BLaER1 treated with 17β-estradiol and CSF1 and Interleukin-3, amounts not matched to agents 10 nM and 100 nM (cell line): Measurements from ENCODE around the gene CS.
A peak's percentile ranks its signal among the peaks of the same experiment; 100 is the strongest.
"Not testable (repeated sequence)": the region's sequence is repeated elsewhere in the genome, so short reads cannot be mapped to it uniquely, and the experiment has no call there.

Source experiments
- H3K27ac ChIP-seq, 11 experiments: shearing (Covaris generic); formaldehyde crosslinking; 2 replicates each; pipeline ENCODE4 v1.8.1; 2022
- H3K27me3 ChIP-seq, 11 experiments: shearing (Covaris generic); formaldehyde crosslinking; 2 replicates each; pipeline ENCODE4 v1.8.1; 2022
- H3K36me3 ChIP-seq, 11 experiments: shearing (Covaris generic); formaldehyde crosslinking; 2 replicates each; pipeline ENCODE4 v1.8.1; 2022
- H3K4me1 ChIP-seq, 10 experiments: shearing (Covaris generic); formaldehyde crosslinking; 2 replicates each; pipeline ENCODE4 v1.8.1; 2022
- H3K4me2 ChIP-seq, 11 experiments: shearing (Covaris generic); formaldehyde crosslinking; 2 replicates each; pipeline ENCODE4 v1.8.1; 2022
- H3K4me3 ChIP-seq, 10 experiments: shearing (Covaris generic); formaldehyde crosslinking; 2 replicates each; pipeline ENCODE4 v1.8.1; 2022
- H3K9ac ChIP-seq, 11 experiments: shearing (Covaris generic); formaldehyde crosslinking; 2 replicates each; pipeline ENCODE4 v1.8.1; 2022
- H3K9me3 ChIP-seq, 11 experiments: shearing (Covaris generic); formaldehyde crosslinking; replicated peaks in 1 of 11; 2 replicates each; pipeline ENCODE4 v1.8.1; 2022
- H4K20me1 ChIP-seq, 11 experiments: shearing (Covaris generic); formaldehyde crosslinking; 2 replicates each; pipeline ENCODE4 v1.8.1; 2022
- Cebpa-rat ChIP-seq, 11 experiments: shearing (Covaris generic); IDR thresholded peaks; 2 replicates each; pipeline ENCODE4 v1.8.1; 2022

Gene CS

DNA sequence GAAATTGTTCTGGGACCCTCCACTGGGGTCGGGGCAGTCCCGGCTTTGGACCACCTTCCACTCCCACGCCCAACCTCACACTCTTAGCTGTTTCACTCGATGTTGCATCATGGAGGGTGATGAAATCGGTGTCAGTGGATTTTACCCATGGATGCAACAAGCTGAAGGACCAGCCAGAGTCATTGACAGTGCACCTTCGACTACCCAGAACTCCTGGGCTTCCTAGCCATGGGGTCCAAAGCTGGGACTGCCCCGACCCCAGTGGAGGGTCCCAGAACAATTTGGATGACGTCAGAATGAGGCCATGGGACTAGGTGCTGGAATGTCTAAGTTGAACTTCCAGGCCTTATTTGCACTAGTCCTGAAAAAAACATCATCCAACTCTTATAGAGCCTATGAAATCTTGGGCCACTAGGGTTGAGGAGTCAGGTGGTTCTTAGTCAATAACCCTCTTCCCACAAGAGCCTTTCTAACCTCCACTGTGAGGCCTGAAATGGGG lies 37.7 kb upstream of the CS start:
- Histone ChIP-seq H3K9ac (peak overlapping the region in 2 of 11 experiments; percentile 9 to 13; a peak in 1 of 22 replicates), H3K4me3 (peak overlapping the region in 1 of 10 experiments; percentile 19; a peak in 1 of 20 replicates), H3K4me2 (peak overlapping the region in 9 of 11 experiments; percentile 5 to 95 (median 61); a peak in 13 of 22 replicates), H3K27me3 (no peaks in the 10 kb centered on the region), H3K27ac (peak overlapping the region in 6 of 11 experiments; percentile 11 to 67 (median 51); a peak in 12 of 22 replicates), H3K4me1 (peaks cover 25 to 65% (median 48%) of the 10 kb centered on the region in 10 experiments), H4K20me1 (no peaks in the 10 kb centered on the region), H3K9me3 (no peaks in the 10 kb centered on the region), H3K36me3 (peaks cover 7 to 24% (median 14%) of the 10 kb centered on the region in 11 experiments; a peak in 21 of 22 replicates)
- 0 out of 22 replicates have a peak, but pooled peaks of 1 of the 11 experiments have one; percentile 16 for TF ChIP-seq Cebpa-rat (IDR thresholded peaks at IDR 0.05)

DNA sequence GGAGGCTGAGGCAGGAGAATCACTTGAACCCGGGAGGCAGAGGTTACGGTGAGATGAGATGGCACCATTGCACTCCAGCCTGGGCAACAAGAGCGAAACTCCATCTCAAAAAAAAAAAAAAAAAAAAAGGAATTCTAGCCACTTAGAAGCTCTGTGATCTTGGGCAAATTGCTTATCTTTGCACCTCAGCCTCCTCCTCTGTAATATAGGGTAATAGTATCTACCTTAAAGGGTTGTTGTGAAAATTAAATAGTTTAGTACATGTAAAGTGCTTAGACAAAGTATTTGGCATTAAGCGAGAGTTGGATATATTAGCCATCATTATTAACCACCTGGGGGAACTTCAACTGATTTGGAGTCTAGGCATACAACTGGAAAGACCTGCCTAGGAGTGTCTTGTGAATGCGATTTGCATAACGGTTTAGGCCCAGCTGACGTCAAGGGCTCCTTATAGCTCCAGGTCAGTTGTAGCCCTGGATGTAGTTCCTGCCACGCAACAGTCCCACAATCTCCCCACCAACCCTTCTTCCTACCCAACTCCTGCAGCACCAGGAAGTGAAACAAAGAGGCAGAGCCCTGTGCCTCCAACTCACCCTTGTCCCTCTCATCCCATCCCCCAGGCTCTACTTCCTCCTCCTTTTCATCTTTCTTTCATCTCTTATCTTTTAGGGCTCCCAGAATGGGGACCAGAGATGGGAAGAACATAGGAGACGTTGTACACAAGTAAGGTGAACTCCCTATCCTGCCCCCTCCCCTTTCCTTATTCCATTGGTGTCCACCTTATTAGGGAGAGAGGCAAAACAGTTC lies 36.4 kb upstream of the CS start:
- peak overlapping the region in 9 of 11 experiments; percentile 7 to 95 (median 61); a peak in 18 of 22 replicates for H3K4me2 ChIP-seq

DNA sequence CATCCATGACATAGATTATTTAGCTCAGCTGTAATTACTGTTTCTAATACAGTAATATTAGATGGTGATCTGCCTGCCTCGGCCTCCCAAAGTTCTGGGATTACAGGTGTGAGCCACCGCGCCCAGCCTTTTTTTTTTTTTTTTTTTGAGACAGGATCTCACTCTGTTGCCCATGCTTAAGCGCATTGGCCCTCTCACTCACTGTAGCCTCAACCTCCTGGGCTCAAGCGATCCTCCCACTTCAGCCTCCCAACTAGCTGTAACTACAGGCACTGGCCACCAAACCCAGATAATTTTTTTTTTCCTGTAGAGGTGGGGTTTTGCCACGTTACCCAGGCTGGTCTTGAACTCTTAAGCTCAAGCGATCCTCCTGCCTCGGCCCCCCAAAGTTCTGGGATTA lies 35.4 kb upstream of the CS start:
- peak overlapping the region in 4 of 11 experiments; percentile 76 to 95 (median 86); a peak in 6 of 22 replicates for H3K4me2 ChIP-seq
- H3K4me1 ChIP-seq: peaks cover 31 to 73% (median 54%) of the 10 kb centered on the region in 10 experiments
- peak overlapping the region in 3 of 11 experiments; percentile 8 to 67 (median 41); a peak in 2 of 22 replicates for H3K27ac ChIP-seq
- H4K20me1 ChIP-seq, H3K27me3 ChIP-seq, H3K9me3 ChIP-seq, H3K36me3 ChIP-seq, H3K4me3 ChIP-seq, H3K9ac ChIP-seq: not testable (repeated sequence)

More for the DNA sequence above, 36.4 kb upstream of the CS start:
- Histone ChIP-seq H3K27me3 (no peaks in the 10 kb centered on the region), H4K20me1 (no peaks in the 10 kb centered on the region), H3K27ac (peak overlapping the region in 8 of 11 experiments; percentile 34 to 67 (median 53); a peak in 15 of 22 replicates), H3K4me1 (peaks cover 31 to 73% (median 54%) of the 10 kb centered on the region in 10 experiments), H3K4me3 (no peak overlapping the region), H3K36me3 (peaks cover 0 to 12% (median 5%) of the 10 kb centered on the region in 11 experiments; a peak in 12 of 22 replicates), H3K9ac (peak overlapping the region in 2 of 11 experiments; percentile 7 to 15; a peak in 2 of 22 replicates), H3K9me3 (no peaks in the 10 kb centered on the region)
- no peak for TF ChIP-seq Cebpa-rat (IDR thresholded peaks at IDR 0.05)

DNA sequence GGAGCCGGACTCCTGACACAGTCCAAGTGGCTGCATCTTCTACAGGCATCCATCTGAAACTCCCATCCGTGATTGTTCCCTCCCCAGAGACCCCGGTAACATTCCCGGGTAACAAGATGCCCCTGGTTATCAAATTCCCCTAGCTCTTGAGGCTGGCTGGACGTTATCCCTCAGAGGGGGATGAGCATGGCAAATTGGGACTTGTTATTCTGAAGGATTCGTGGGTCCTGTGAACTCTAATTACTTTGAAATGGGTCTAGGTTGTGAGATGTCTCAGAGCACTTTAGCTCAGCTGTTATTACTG lies 34.3 kb upstream of the CS start:
- H3K27ac ChIP-seq: peak overlapping the region; percentile 79 to 96 (median 90)
- H3K4me3 ChIP-seq: peak overlapping the region; percentile 61 to 79 (median 67)
- no peaks in the 10 kb centered on the region for H3K9me3 ChIP-seq
- peak overlapping the region; percentile 82 to 96 (median 91) for H3K4me2 ChIP-seq
- H4K20me1 ChIP-seq: no peaks in the 10 kb centered on the region
- no peak for TF ChIP-seq Cebpa-rat (IDR thresholded peaks at IDR 0.05)
- peak overlapping the region; percentile 80 to 91 (median 84) for H3K9ac ChIP-seq
- peaks cover 31 to 67% (median 52%) of the 10 kb centered on the region in 10 experiments for H3K4me1 ChIP-seq
- no peaks in the 10 kb centered on the region for H3K27me3 ChIP-seq
- H3K36me3 ChIP-seq: no peaks in the 10 kb centered on the region; a peak in 1 of 22 replicates

DNA sequence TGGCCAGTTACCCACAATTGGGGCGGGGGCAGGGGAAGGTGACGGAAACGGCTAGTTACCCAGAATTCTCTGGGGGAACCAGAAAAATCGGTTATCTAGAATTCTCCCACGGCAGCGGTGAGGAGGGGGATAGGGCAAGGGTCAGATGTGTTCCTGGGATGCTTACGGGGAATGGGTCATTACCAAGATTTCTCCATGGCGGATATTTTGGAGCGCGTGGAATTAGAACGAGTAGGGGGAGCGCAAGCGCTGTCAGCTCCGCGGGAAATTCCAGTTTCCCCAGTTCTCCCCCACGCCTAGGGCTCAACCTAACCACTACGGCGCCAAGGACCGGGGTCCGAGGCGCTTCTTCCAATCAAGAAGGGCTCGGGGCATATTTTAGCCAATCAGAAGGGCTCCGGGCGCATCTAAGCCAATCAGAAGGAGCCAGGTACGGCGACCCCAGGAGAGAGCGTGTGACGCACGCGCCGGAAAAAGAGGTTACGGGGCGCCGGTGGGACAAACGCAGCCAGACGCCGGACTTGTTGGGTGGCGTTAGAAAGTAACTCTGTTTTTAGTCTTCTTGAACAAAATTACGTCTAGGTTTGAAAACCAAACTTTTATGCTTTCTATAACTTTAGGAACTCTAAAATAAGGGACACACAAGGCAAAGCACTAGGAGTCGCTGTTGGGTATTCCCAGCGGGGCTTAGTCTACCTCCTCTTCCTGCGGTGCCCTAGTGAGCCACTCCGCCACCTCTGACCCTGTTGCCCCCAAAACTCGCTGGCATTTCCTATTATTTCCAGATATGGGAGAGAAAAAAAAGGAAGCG lies 33.8 kb upstream of the CS start, which contains the start of gene PAN2:
Gene PAN2 (minus strand): TSS at position 322 of the 811 bp plus-strand sequence. CDS start 906 bp downstream, outside the sequence.
- peak within 1 kb of the TSS; percentile 79 to 96 (median 90) for H3K27ac ChIP-seq
- H3K4me2 ChIP-seq: peak within 1 kb of the TSS; percentile 82 to 96 (median 91)
- peaks cover 30 to 62% (median 48%) of the 10 kb centered on the region in 10 experiments for H3K4me1 ChIP-seq
- no peaks in the 10 kb centered on the region for H4K20me1 ChIP-seq
- H3K4me3 ChIP-seq: peak within 1 kb of the TSS; percentile 61 to 79 (median 67)
- peak within 1 kb of the TSS; percentile 80 to 91 (median 84) for H3K9ac ChIP-seq
- TF ChIP-seq Cebpa-rat (IDR thresholded peaks at IDR 0.05): no peak
- H3K36me3 ChIP-seq: peaks cover 0 to 1% (median 0%) of the 10 kb centered on the region in 11 experiments; a peak in 2 of 22 replicates
- H3K9me3 ChIP-seq: no peaks in the 10 kb centered on the region
- H3K27me3 ChIP-seq: no peaks in the 10 kb centered on the region

DNA sequence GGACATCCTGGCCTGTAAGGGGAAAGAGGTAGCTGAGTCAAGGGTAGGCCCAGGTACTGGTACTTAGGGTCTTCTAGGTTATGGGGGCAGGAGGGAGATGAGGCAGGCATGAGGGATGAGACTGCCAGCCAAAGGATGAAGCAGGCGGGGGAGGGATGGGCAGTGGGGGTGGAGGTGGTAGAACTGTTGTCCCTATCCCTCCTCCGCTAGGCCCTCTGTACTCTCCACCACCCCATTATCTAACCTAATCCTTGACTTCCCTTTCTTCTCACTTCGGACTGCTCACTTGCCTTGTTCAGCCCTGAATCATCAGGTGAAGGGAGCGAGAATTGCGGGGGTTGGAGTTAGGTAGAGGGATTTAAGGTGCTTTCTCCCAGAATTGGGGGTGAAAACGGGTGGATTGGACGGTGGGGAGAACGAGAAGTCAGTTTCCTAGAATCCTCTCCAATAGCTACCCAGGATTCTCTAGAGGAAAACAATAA lies 33.1 kb upstream of the CS start:
- Histone ChIP-seq H3K9ac (peak overlapping the region; percentile 80 to 91 (median 84)), H4K20me1 (no peaks in the 10 kb centered on the region), H3K9me3 (no peaks in the 10 kb centered on the region), H3K27ac (peak overlapping the region; percentile 79 to 96 (median 90)), H3K4me1 (peaks cover 25 to 55% (median 43%) of the 10 kb centered on the region in 10 experiments), H3K4me3 (peak overlapping the region; percentile 61 to 79 (median 67)), H3K27me3 (no peaks in the 10 kb centered on the region), H3K4me2 (peak overlapping the region; percentile 82 to 96 (median 91)), H3K36me3 (peaks cover 0 to 7% (median 3%) of the 10 kb centered on the region in 11 experiments; a peak in 12 of 22 replicates)
- TF ChIP-seq Cebpa-rat (IDR thresholded peaks at IDR 0.05): no peak

DNA sequence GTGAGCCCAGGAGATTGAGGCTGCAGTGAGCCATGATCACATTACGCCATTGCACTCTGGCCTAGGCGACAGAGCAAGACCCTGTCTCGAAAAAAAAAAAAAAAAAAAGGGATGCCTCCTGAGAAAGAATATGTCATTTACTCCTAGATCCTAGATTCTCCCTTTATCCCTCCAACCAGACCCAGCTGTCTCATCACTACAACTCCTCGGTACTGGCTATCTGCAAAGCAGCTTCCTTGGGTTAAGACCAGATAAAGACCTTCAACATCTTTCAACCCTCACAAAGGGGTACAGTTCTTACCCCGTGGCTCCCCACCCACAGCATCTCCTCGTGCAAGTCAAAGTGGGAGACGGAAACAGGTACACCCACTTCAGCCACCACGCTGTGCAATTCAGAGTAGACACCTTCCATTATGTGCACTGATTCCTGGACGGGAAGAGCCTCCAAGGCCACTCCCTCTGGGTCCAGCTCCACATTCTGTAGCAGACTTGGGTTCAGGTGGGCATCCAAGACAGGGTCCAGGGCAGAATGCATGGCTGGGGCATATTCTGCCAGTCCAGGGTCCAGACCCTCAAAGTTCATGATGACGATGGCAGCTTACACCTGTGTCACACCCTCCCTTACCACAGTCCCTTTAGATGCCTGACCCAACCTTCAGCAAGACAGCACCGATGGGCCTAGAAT lies 32.5 kb upstream of the CS start:
- Histone ChIP-seq H4K20me1 (no peaks in the 10 kb centered on the region), H3K9ac (peak overlapping the region; percentile 80 to 91 (median 84); a peak in 21 of 22 replicates), H3K4me1 (peaks cover 22 to 49% (median 38%) of the 10 kb centered on the region in 10 experiments), H3K9me3 (no peaks in the 10 kb centered on the region), H3K36me3 (peaks cover 2 to 13% (median 8%) of the 10 kb centered on the region in 11 experiments; a peak in 15 of 22 replicates), H3K4me2 (peak overlapping the region; percentile 82 to 96 (median 91)), H3K4me3 (peak overlapping the region; percentile 61 to 79 (median 67)), H3K27me3 (no peaks in the 10 kb centered on the region), H3K27ac (peak overlapping the region; percentile 79 to 96 (median 90))
- no peak for TF ChIP-seq Cebpa-rat (IDR thresholded peaks at IDR 0.05)

DNA sequence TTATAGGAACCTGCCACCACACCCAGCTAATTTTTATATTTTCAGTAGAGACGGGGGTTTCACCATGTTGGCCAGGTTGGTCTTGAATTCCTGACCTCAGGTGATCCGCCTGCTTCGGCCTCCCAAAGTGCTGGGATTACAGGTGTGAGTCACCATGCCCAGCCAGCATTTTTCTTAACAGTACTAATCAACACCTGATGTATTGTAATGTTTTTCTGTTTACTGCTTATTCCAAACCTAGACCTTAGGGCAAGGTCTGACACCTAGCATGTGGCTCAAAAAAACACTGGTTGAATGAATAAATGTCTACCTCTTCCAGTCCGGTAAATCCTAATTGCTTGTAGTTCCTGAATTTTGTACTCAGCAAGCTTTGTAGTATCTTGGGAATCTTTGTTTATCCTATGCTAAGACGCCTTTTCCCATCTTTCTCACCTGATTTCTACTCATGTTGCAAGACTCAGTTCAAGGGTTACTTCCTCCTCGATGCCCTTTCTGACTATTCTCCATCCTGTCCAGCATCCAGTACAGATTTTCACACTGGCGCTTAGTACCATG lies 30.9 kb upstream of the CS start:
- Histone ChIP-seq H3K4me3 (no peak overlapping the region), H3K36me3 (peaks cover 18 to 29% (median 25%) of the 10 kb centered on the region in 11 experiments; a peak in 21 of 22 replicates), H3K9me3 (no peaks in the 10 kb centered on the region), H3K27ac (no peak overlapping the region), H3K9ac (no peak overlapping the region), H3K27me3 (no peaks in the 10 kb centered on the region), H4K20me1 (no peaks in the 10 kb centered on the region), H3K4me1 (peaks cover 31 to 43% (median 37%) of the 10 kb centered on the region in 10 experiments), H3K4me2 (no peak overlapping the region)
- no peak for TF ChIP-seq Cebpa-rat (IDR thresholded peaks at IDR 0.05)
